ENCODE data around the gene ZMYM4. TPM values are rescaled to one million over a fixed set of nuclear protein-coding genes. Genes with fewer than 3 reads are reported as not detected.

Gene ZMYM4
- total RNA-seq, 1 experiment from 2014 or later = 66.0 TPM

DNA sequence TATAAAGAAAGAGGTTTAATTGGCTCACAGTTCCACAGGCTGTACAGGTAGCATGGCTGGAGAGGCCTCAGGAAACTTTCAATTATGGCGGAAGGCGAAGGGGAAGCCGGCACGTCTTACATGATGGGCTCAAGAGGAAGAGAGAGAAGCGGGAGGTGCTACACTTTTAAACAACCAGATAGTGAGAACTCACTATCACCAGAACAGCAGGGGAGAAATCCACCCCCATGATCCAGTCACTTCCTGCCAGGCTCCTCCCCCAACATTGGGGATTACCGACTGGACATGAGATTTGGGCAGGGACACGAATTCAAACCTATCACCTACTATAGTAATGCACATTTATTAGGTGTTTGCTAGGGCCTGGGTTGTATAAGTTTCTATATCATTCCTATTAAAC, 117.8 kb downstream of the ZMYM4 start:
- Histone ChIP-seq H3K4ac (ENCODE audit: low read depth, low read length) (no peak overlapping the region), H2BK20ac (ENCODE audit: low read depth, low read length, poor library complexity, severe bottlenecking) (no peak overlapping the region), H3K4me1 (ENCODE audit: insufficient read depth, low read length) (peaks cover 3% of the 10 kb centered on the region; the same call in 1 of the 2 replicates), H3K56ac (ENCODE audit: insufficient read length, low read depth, low read length) (no peak overlapping the region), H3K18ac (ENCODE audit: insufficient read length, low read depth, low read length) (no peak overlapping the region), H3K4me2 (ENCODE audit: insufficient read depth, insufficient read length, low read length) (no peak overlapping the region), H3K9me3 (ENCODE audit: control insufficient read depth, low read depth, low read length) (no peaks in the 10 kb centered on the region), H2BK15ac (ENCODE audit: low read depth, low read length) (no peak overlapping the region), H4K5ac (ENCODE audit: insufficient read length, low read depth, low read length) (no peak overlapping the region), H2BK5ac (ENCODE audit: insufficient read length, low read length) (no peak overlapping the region), H4K20me1 (ENCODE audit: control insufficient read depth, insufficient read depth, insufficient read length) (no peaks in the 10 kb centered on the region), H2AK5ac (ENCODE audit: insufficient read length, low read length) (no peak overlapping the region), H2BK12ac (ENCODE audit: insufficient read length, low read depth, low read length) (no peak overlapping the region), H3K27me3 (ENCODE audit: insufficient read depth, low read length) (no peaks in the 10 kb centered on the region), H2BK120ac (ENCODE audit: low read depth, low read length, poor library complexity, severe bottlenecking) (no peak overlapping the region), H2AFZ (ENCODE audit: low read length) (no peak overlapping the region), H3K79me1 (ENCODE audit: insufficient read depth, low read depth, low read length, poor library complexity, severe bottlenecking) (no peaks in the 10 kb centered on the region), H3T11ph (ENCODE audit: low read length) (no peak overlapping the region), H3K14ac (ENCODE audit: insufficient read depth, low read length) (no peak overlapping the region), H3K23ac (ENCODE audit: insufficient read length, low read depth, low read length) (no peak overlapping the region), H3K23me2 (ENCODE audit: insufficient read length, low read depth, low read length, poor library complexity, severe bottlenecking) (no peaks in the 10 kb centered on the region), H3K9ac (ENCODE audit: extremely low read depth, insufficient read length, low read length) (no peak overlapping the region), H3K79me2 (ENCODE audit: insufficient read depth, low read length) (no peaks in the 10 kb centered on the region), H3K27ac (ENCODE audit: insufficient read length, low read depth, low read length) (no peak overlapping the region), H4K8ac (replicated peaks; ENCODE audit: insufficient read length, low read depth, low read length) (no peak overlapping the region), H4K91ac (ENCODE audit: insufficient read length, low read depth, low read length) (no peak overlapping the region)
- DNase-seq = no peak
- Mint-ChIP-seq H3K36me3 (ENCODE audit: insufficient read depth in 1 of 3, low read depth in 3 of 3) (peaks cover 30 to 40% (median 39%) of the 10 kb centered on the region in 3 experiments), H3K27me3 (ENCODE audit: low read depth) (no peaks in the 10 kb centered on the region), H3K27ac (peak overlapping the region; percentile 37 to 72 (median 63); a peak in 5 of 7 replicates), H3K4me1 (peaks cover 24% of the 10 kb centered on the region in 2 experiments), H3K4me3 (no peak overlapping the region), H3K9me3 (no peaks in the 10 kb centered on the region)
- TF ChIP-seq, protein P1, sequence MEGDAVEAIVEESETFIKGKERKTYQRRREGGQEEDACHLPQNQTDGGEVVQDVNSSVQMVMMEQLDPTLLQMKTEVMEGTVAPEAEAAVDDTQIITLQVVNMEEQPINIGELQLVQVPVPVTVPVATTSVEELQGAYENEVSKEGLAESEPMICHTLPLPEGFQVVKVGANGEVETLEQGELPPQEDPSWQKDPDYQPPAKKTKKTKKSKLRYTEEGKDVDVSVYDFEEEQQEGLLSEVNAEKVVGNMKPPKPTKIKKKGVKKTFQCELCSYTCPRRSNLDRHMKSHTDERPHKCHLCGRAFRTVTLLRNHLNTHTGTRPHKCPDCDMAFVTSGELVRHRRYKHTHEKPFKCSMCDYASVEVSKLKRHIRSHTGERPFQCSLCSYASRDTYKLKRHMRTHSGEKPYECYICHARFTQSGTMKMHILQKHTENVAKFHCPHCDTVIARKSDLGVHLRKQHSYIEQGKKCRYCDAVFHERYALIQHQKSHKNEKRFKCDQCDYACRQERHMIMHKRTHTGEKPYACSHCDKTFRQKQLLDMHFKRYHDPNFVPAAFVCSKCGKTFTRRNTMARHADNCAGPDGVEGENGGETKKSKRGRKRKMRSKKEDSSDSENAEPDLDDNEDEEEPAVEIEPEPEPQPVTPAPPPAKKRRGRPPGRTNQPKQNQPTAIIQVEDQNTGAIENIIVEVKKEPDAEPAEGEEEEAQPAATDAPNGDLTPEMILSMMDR (conservative IDR thresholded peaks at IDR 0.05) = no peak
- no CpG with 5 or more reads among the region's 7 CpGs for WGBS (ENCODE audit: extremely low coverage, insufficient read length, low lambda C conversion rate)

Measured in H9 (cell line).